ENCODE data around the gene GREB1L. TPM values are rescaled to one million over a fixed set of nuclear protein-coding genes. Genes with fewer than 3 reads are reported as not detected.

GREB1L gene
- total RNA-seq, 2 donors from 2014 or later, result 0.20 to 0.58 TPM

DNA sequence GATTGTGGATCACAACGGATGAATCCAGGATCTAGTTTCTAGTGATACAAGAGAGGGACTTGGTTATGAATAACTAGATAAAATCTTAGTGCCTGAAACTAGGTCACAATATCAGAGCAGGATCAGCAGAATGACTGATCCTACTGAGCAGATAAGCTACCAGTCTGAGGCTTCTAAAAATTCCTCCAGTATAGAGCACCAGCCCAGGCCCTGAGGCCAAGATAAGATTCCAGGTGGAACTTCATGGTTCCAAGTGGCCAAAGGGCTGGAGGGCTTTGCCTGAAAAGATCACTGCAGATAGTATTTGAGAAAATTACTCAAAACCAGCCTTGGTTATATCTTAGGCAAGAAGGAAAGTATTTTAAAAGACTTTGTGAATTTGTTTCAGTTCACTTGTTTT, 162.4 kb downstream of the GREB1L start:
- intact Hi-C loops (cut with DNase I), result no loop called here
- no peak overlapping the region for H3K9ac ChIP-seq (ENCODE audit: low read depth in 2 of 2, low read length in 2 of 2)
- no peak overlapping the region for H3K27ac ChIP-seq
- H3K27me3 ChIP-seq, result no peaks in the 10 kb centered on the region
- TF ChIP-seq, protein P1, sequence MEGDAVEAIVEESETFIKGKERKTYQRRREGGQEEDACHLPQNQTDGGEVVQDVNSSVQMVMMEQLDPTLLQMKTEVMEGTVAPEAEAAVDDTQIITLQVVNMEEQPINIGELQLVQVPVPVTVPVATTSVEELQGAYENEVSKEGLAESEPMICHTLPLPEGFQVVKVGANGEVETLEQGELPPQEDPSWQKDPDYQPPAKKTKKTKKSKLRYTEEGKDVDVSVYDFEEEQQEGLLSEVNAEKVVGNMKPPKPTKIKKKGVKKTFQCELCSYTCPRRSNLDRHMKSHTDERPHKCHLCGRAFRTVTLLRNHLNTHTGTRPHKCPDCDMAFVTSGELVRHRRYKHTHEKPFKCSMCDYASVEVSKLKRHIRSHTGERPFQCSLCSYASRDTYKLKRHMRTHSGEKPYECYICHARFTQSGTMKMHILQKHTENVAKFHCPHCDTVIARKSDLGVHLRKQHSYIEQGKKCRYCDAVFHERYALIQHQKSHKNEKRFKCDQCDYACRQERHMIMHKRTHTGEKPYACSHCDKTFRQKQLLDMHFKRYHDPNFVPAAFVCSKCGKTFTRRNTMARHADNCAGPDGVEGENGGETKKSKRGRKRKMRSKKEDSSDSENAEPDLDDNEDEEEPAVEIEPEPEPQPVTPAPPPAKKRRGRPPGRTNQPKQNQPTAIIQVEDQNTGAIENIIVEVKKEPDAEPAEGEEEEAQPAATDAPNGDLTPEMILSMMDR (IDR thresholded peaks at IDR 0.05), result no peak
- no peaks in the 10 kb centered on the region for H3K9me3 ChIP-seq
- no peak for DNase-seq
- no peaks in the 10 kb centered on the region for H3K36me3 ChIP-seq
- H3K4me1 ChIP-seq, result no peaks in the 10 kb centered on the region
- no peak overlapping the region for H3K4me3 ChIP-seq

DNA sequence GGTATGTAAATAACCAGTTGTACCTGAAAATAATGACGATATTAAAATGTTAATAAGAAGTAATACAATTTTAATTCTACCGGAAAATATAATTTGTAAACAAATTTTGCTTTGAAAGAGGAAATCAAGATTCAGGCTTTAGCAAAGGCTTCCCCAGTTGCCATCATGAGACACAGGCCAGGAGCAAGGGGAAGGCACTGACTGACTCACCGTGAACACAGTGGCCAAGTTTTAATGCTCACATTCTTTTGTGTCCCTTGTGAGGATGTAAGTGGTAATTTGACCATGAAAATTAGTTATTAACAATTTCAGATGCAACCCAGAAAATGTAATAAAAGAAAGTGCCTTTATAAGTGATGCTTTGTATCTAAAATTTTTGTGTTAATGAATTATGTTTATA, 164.1 kb downstream of the GREB1L start:
- TF ChIP-seq, protein P1 (IDR thresholded peaks at IDR 0.05), result no peak
- DNase-seq, result no peak
- H3K27ac ChIP-seq, result no peak overlapping the region

DNA sequence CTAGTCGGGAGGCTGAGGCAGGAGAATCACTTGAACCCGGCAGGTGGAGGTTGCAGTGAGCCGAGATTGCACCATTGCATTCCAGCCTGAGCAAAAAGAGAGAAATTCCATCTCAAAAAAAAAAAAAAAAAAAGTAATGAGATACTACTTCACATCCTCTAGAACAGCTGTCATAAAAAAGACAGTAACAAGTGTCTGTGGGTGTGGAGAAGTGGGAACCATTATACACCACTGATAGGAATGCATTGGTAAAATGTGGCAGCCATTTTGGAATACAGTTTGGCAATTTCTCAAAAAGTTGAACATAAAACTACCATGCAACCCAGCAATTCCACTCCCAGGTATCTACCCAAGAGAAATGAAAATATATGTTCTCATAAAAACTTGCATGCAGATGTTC, 166.6 kb downstream of the GREB1L start:
- H3K4me3 ChIP-seq, result no peak overlapping the region
- H3K36me3 ChIP-seq, result no peaks in the 10 kb centered on the region
- no peak overlapping the region for H3K9ac ChIP-seq (ENCODE audit: low read depth in 2 of 2, low read length in 2 of 2)
- intact Hi-C loops (cut with DNase I), result no loop called here
- TF ChIP-seq, protein P1 (IDR thresholded peaks at IDR 0.05), result no peak
- H3K27me3 ChIP-seq, result no peaks in the 10 kb centered on the region
- H3K27ac ChIP-seq, result no peak overlapping the region
- DNase-seq, result no peak
- H3K9me3 ChIP-seq, result no peaks in the 10 kb centered on the region
- no peaks in the 10 kb centered on the region for H3K4me1 ChIP-seq

More for the DNA sequence above, 164.1 kb downstream of the GREB1L start:
- intact Hi-C loops (cut with DNase I), result no loop called here
- H3K9me3 ChIP-seq, result no peaks in the 10 kb centered on the region
- H3K36me3 ChIP-seq, result no peaks in the 10 kb centered on the region
- H3K27me3 ChIP-seq, result no peaks in the 10 kb centered on the region
- H3K4me1 ChIP-seq, result no peaks in the 10 kb centered on the region
- no peak overlapping the region for H3K9ac ChIP-seq (ENCODE audit: low read depth in 2 of 2, low read length in 2 of 2)
- no peak overlapping the region for H3K4me3 ChIP-seq

DNA sequence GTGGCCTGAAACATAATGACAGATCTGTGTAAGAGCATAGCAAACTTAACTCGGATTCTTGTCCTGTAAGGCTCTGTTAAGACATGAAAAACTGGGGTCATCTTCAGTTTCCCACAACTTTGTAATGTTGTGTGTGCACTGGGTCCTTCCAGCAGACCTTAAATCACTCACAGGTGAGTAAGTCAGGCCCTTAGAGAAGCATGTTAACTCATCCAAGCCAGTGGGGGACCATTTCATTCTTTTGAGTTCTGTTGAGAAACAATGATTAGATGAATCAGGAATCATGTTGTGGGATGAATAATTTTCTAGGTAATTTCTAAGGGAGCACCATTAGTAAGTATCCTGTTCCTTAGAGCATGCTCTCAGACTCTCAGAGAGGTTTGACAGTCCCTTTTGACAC, 191.4 kb downstream of the GREB1L start:
- H3K4me1 ChIP-seq, result no peaks in the 10 kb centered on the region
- DNase-seq, result no peak
- no peaks in the 10 kb centered on the region for H3K36me3 ChIP-seq
- no peak overlapping the region for H3K4me3 ChIP-seq
- no peaks in the 10 kb centered on the region for H3K9me3 ChIP-seq
- H3K27ac ChIP-seq, result no peak overlapping the region
- H3K27me3 ChIP-seq, result no peaks in the 10 kb centered on the region
- intact Hi-C loops (cut with DNase I), result no loop called here
- no peak overlapping the region for H3K9ac ChIP-seq (ENCODE audit: low read depth in 2 of 2, low read length in 2 of 2)
- TF ChIP-seq, protein P1 (IDR thresholded peaks at IDR 0.05), result no peak

DNA sequence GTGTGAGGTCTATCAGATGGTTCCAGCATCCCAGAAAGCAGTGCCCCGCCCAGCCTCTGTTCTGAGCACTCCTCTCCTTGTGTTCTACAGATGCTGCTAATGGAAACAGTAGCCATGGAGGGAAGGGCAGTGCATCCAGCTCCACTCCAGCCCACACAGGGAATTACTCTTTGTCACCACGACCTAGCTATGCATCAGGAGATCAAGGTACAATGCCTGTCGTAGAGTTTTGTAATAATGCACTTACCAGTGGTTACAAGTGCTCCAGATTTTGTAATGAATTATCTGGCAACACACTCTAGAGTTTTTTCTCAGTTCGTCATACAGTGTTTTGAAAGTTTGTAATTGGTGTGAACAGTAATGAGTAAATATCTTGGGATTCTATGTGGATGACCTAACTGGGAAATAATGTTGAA, 197.4 kb downstream of the GREB1L start:
- intact Hi-C loops (cut with DNase I), result no loop called here
- TF ChIP-seq, protein P1 (IDR thresholded peaks at IDR 0.05), result no peak
- Histone ChIP-seq H3K27me3 (no peaks in the 10 kb centered on the region), H3K4me3 (no peak overlapping the region), H3K4me1 (no peaks in the 10 kb centered on the region), H3K9me3 (no peaks in the 10 kb centered on the region), H3K9ac (ENCODE audit: low read depth in 2 of 2, low read length in 2 of 2) (no peak overlapping the region), H3K36me3 (no peaks in the 10 kb centered on the region), H3K27ac (no peak overlapping the region)
- no peak for DNase-seq

DNA sequence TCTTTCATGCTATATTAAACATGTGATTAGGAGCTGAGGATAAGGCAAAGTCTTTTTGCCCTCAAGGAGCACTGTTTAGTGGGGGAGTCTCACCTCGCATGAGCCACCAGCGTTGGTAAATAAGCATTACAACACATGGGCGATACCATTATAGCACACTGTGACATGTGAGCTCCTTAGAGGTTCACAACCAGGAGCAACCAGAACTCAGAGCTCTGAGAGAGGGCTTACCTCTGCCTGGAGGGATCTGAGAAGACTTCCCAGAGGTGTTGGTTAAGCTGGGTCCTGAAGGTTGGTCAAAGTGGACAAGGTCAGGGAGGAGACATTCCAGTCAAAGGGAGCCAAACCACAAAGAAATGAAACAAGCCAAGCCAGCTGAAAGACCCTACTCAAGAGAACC, 199.6 kb downstream of the GREB1L start:
- TF ChIP-seq, protein P1 (IDR thresholded peaks at IDR 0.05), result no peak
- intact Hi-C loops (cut with DNase I), result no loop called here
- DNase-seq, result no peak

More for the DNA sequence above, 199.6 kb downstream of the GREB1L start:
- no peaks in the 10 kb centered on the region for H3K27me3 ChIP-seq
- no peaks in the 10 kb centered on the region for H3K9me3 ChIP-seq
- no peak overlapping the region for H3K9ac ChIP-seq (ENCODE audit: low read depth in 2 of 2, low read length in 2 of 2)
- no peaks in the 10 kb centered on the region for H3K4me1 ChIP-seq
- no peak overlapping the region for H3K27ac ChIP-seq
- no peaks in the 10 kb centered on the region for H3K36me3 ChIP-seq
- no peak overlapping the region for H3K4me3 ChIP-seq

Measured in colonic mucosa (tissue), 4 donors.